IPS-15b (cell line): ENCODE measurements around the gene RAD54L.

Experiments used
- H3K27me3 ChIP-seq: one replicate; pipeline ENCODE4 v1.6.1; 2013; ENCODE audit warnings: low read length; ENCODE audit not compliant: control insufficient read depth, insufficient read depth
- H3K36me3 ChIP-seq: one replicate; pipeline ENCODE4 v1.6.1; 2013; ENCODE audit warnings: low read length; ENCODE audit not compliant: control insufficient read depth, insufficient read depth
- H3K4me1 ChIP-seq: one replicate; pipeline ENCODE4 v1.6.1; 2013; ENCODE audit warnings: mild to moderate bottlenecking, low read length; ENCODE audit not compliant: control insufficient read depth, insufficient read depth
- H3K4me3 ChIP-seq: one replicate; pipeline ENCODE4 v1.5.1; 2013; ENCODE audit warnings: low read depth, low read length
- H3K9ac ChIP-seq: one replicate; pipeline ENCODE4 v1.6.1; 2013; ENCODE audit warnings: low read depth, mild to moderate bottlenecking, low read length
- H3K9me3 ChIP-seq: one replicate; pipeline ENCODE4 v1.6.1; 2013; ENCODE audit warnings: mild to moderate bottlenecking, low read length; ENCODE audit not compliant: control insufficient read depth, insufficient read depth

Gene RAD54L

GRCh38 chr1:46295306-46295705 lies 47.7 kb downstream of the RAD54L start:
- H3K9ac ChIP-seq = no peak overlapping the region

GRCh38 chr1:46298387-46298786 lies 50.8 kb downstream of the RAD54L start:
- no peaks in the 10 kb centered on the region for H3K27me3 ChIP-seq
- H3K4me3 ChIP-seq = no peak overlapping the region
- peak overlapping the region; percentile 13 for H3K9ac ChIP-seq
- no peaks in the 10 kb centered on the region for H3K9me3 ChIP-seq
- H3K4me1 ChIP-seq = peaks cover 7% of the 10 kb centered on the region
- peaks cover 9% of the 10 kb centered on the region for H3K36me3 ChIP-seq

More at GRCh38 chr1:46295306-46295705, 47.7 kb downstream of the RAD54L start:
- Histone ChIP-seq H3K36me3 (peaks cover 9% of the 10 kb centered on the region), H3K4me1 (peaks cover 7% of the 10 kb centered on the region), H3K9me3 (no peaks in the 10 kb centered on the region), H3K27me3 (no peaks in the 10 kb centered on the region), H3K4me3 (no peak overlapping the region)

DNA sequence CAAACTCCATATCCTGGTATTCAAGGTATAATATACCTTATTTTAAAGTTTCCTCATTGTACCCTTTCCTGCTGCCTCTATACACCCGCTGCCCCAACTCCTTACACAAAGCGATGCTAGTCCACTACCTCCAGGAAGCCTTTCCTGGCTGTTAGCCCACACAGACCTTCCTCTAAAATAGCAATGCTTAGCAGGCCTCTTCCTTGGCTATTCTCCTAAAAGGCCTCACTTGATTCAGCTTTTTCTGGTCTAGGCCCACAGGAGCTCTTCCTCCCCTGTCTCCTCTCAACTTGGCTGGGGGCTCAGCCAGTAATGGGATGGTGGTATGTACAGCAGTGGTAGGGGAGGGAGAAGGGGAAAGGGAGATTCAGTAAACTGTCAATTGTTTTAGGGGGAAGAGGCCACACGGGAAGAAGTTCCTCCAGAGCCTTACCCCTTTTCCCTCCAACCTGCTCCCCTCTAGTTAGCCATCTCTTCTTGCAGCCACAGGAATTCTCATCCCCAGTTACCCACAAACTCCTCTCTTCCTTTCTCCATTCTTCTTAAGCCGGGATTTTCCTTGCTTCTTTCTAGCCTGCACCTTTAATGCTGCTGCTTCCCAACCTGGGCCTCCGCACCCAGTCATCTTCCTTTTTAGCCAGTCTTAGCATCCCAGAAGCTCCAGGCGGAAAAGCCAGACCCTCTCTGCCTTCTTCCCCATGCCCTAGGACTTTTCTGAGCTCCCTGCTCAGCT lies 53.3 kb downstream of the RAD54L start:
- no peaks in the 10 kb centered on the region for H3K27me3 ChIP-seq
- peaks cover 7% of the 10 kb centered on the region for H3K4me1 ChIP-seq
- peak overlapping the region; percentile 98 for H3K4me3 ChIP-seq
- peaks cover 9% of the 10 kb centered on the region for H3K36me3 ChIP-seq
- peak overlapping the region; percentile 98 for H3K9ac ChIP-seq
- H3K9me3 ChIP-seq = no peaks in the 10 kb centered on the region

- H3K4me1 ChIP-seq = peaks cover 7% of the 10 kb centered on the region
- no peaks in the 10 kb centered on the region for H3K9me3 ChIP-seq
- H3K4me3 ChIP-seq = peak overlapping the region; percentile 98
- peak overlapping the region; percentile 98 for H3K9ac ChIP-seq
- peaks cover 9% of the 10 kb centered on the region for H3K36me3 ChIP-seq
- H3K27me3 ChIP-seq = no peaks in the 10 kb centered on the region
Measured at GRCh38 chr1:46301406-46301807, 53.8 kb downstream of the RAD54L start.

DNA sequence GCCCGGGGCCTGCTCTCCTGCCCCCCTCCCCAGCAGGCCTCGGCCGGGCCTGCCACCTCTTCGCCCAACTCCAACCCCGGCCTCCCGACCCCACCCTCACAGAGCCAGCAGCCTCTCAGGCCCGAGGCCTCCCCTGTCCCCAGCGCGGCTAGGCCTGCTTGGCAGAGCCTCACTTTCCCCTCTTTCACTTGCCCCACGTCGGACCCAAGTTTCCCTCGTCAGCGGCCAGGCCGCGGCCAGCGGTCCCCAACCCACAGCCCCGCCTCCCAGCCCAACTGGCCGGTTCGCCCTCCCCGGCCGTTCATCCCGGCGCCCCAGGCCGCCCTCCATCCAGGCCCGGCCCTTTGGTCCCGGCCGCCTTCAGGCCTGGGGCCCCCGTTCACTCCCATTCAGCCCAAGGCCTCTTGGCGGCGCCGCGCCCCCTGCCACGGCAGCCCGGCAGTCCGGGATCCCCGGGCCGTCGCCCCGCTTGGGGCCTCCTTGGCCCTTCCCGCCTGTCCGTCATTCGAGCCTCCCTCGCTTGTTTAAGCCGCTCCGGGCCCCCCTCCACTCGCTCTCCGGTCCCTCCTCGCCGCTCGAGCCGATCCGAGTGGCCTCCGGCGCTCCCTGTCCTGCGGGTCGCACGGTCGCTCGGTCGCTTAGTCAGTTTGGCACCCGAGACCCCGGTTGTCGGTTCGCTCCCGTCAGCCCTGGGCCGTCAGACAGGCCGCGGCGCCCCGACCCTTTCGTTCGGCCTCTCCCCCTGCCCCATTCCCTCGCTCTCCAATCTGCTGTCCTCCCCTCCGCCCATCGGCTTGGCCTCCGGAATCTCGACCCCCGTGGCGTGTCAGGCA lies 54.5 kb downstream of the RAD54L start:
- H3K9ac ChIP-seq = peak overlapping the region; percentile 98
- H3K27me3 ChIP-seq = no peaks in the 10 kb centered on the region
- peaks cover 7% of the 10 kb centered on the region for H3K4me1 ChIP-seq
- H3K36me3 ChIP-seq = peaks cover 9% of the 10 kb centered on the region
- no peaks in the 10 kb centered on the region for H3K9me3 ChIP-seq
- H3K4me3 ChIP-seq = peak overlapping the region; percentile 98

DNA sequence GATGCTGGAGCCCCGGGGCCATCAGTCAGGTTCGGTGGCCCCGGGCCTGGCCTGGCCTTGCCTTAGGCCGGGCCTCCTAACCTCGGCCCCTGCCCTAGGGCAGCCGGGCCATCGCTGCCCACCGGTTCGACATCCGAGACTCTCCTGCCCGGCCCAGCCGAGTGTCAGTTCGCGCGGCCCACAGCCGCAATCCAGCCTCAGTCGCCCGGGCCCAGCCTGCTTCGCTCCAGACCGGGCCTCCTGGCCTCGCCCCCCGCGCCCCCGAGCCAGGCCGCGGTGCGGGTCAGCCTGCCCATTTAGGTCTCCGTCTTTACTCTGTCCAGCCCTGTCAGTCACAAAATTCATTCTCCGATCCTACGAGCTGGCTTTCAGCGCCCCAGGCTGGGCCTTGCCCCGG lies 55.1 kb downstream of the RAD54L start:
- Histone ChIP-seq H3K36me3 (peaks cover 3% of the 10 kb centered on the region), H3K27me3 (no peaks in the 10 kb centered on the region), H3K9me3 (no peaks in the 10 kb centered on the region), H3K4me3 (peak overlapping the region; percentile 98), H3K4me1 (peaks cover 11% of the 10 kb centered on the region), H3K9ac (peak overlapping the region; percentile 98)

GRCh38 chr1:46303038-46303871 lies 55.7 kb downstream of the RAD54L start, which contains the start of the genes LRRC41 and UQCRH:
LRRC41 (minus strand) TSS chr1:46303616; CDS start chr1:46303322, 294 bp downstream.
UQCRH (plus strand) TSS chr1:46303698; CDS start chr1:46303767, 69 bp downstream.
- peak within 1 kb of the TSS; percentile 98 for H3K9ac ChIP-seq
- H3K4me3 ChIP-seq = peak within 1 kb of the TSS; percentile 98
- H3K36me3 ChIP-seq = no peaks in the 10 kb centered on the region
- H3K27me3 ChIP-seq = no peaks in the 10 kb centered on the region
- H3K9me3 ChIP-seq = no peaks in the 10 kb centered on the region
- H3K4me1 ChIP-seq = peaks cover 16% of the 10 kb centered on the region

DNA sequence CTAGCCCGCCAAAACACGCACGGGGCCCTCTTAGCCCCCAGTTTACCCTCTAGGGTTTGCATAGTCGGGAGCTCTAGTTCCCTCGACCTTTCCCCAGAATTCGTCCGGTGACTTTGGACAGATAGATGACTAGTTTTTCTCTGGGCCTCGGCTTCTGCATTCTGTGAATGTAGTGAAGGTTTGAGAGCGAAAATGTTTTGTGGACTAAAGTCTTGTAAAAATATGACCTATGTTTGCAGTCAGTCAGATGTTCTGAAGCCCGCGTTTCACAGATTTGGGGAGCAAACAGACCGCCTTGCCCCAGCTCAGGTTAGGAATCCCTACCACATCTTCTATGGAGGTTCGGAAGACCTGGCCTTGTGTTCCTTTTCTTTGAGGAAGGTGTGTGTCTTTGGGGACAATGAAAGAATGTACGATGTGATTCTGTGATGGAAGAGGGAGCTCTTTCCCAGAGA lies 56.3 kb downstream of the RAD54L start:
- Histone ChIP-seq H3K9ac (peak overlapping the region; percentile 98), H3K4me1 (peaks cover 14% of the 10 kb centered on the region), H3K9me3 (no peaks in the 10 kb centered on the region), H3K27me3 (no peaks in the 10 kb centered on the region), H3K4me3 (peak overlapping the region; percentile 98), H3K36me3 (no peaks in the 10 kb centered on the region)

- no peaks in the 10 kb centered on the region for H3K27me3 ChIP-seq
- H3K4me3 ChIP-seq = peak overlapping the region; percentile 30
- peaks cover 11% of the 10 kb centered on the region for H3K4me1 ChIP-seq
- H3K9ac ChIP-seq = no peak overlapping the region
- peaks cover 10% of the 10 kb centered on the region for H3K36me3 ChIP-seq
- no peaks in the 10 kb centered on the region for H3K9me3 ChIP-seq
Measured at GRCh38 chr1:46306159-46306530, 58.6 kb downstream of the RAD54L start.

- peaks cover 11% of the 10 kb centered on the region for H3K4me1 ChIP-seq
- H3K27me3 ChIP-seq = no peaks in the 10 kb centered on the region
- peaks cover 38% of the 10 kb centered on the region for H3K36me3 ChIP-seq
- no peak overlapping the region for H3K4me3 ChIP-seq
- H3K9ac ChIP-seq = no peak overlapping the region
- no peaks in the 10 kb centered on the region for H3K9me3 ChIP-seq
Measured at GRCh38 chr1:46309401-46310159, 62.0 kb downstream of the RAD54L start.

GRCh38 chr1:46310321-46310720 lies 62.8 kb downstream of the RAD54L start:
- Histone ChIP-seq H3K4me3 (no peak overlapping the region), H3K4me1 (peaks cover 11% of the 10 kb centered on the region), H3K36me3 (peaks cover 43% of the 10 kb centered on the region), H3K9ac (no peak overlapping the region), H3K27me3 (no peaks in the 10 kb centered on the region), H3K9me3 (no peaks in the 10 kb centered on the region)
